GM23338 (cell line): ENCODE measurements around the gene KMT2C. TPM values are rescaled to one million over a fixed set of nuclear protein-coding genes. Genes with fewer than 3 reads are reported as not detected.

Experiments
- ATAC-seq: fragments of 200-7000 bp; cut with Tn5 transposase; 3 replicates; pipeline ENCODE4 v1.9.1; 2020
- DNase-seq: peaks from one replicate; pipeline ENCODE4 v3.0.0-alpha.2; 2015; ENCODE audit warnings: low spot score
- H2AFZ ChIP-seq: fragments of 200-600 bp; sonication (generic); 2 replicates; pipeline ENCODE4 v1.8.0; 2016; ENCODE audit warnings: antibody characterized with exemption, mild to moderate bottlenecking, moderate library complexity
- H3F3A ChIP-seq: fragments of 200-600 bp; sonication (generic); replicated peaks from 2 replicates; pipeline ENCODE4 v1.8.0; 2017; ENCODE audit warnings: antibody characterized with exemption, mixed run types, low read depth
- H3K27ac ChIP-seq: fragments of 200-600 bp; sonication (generic); 2 replicates; pipeline ENCODE4 v1.6.1; 2016; ENCODE audit warnings: low read depth
- H3K27me3 ChIP-seq: fragments of 200-600 bp; sonication (generic); 2 replicates; pipeline ENCODE4 v1.8.0; 2016; ENCODE audit warnings: mild to moderate bottlenecking, mixed run types, moderate library complexity; ENCODE audit not compliant: insufficient read depth
- H3K36me3 ChIP-seq: fragments of 200-600 bp; sonication (generic); 2 replicates; pipeline ENCODE4 v1.8.0; 2016; ENCODE audit warnings: mild to moderate bottlenecking; ENCODE audit not compliant: insufficient read depth
- H3K4me1 ChIP-seq: fragments of 200-600 bp; sonication (generic); 2 replicates; pipeline ENCODE4 v1.8.0; 2016; ENCODE audit warnings: mild to moderate bottlenecking, moderate library complexity; ENCODE audit not compliant: insufficient read depth
- H3K4me2 ChIP-seq: fragments of 200-600 bp; sonication (generic); 2 replicates; pipeline ENCODE4 v1.7.1; 2017; ENCODE audit warnings: mixed run types
- H3K4me3 ChIP-seq: fragments of 200-600 bp; sonication (generic); 2 replicates; pipeline ENCODE4 v1.6.1; 2016; ENCODE audit warnings: mixed run types
- H3K79me2 ChIP-seq: fragments of 200-600 bp; sonication (generic); replicated peaks from 2 replicates; pipeline ENCODE4 v1.8.0; 2017; ENCODE audit warnings: mild to moderate bottlenecking; ENCODE audit not compliant: insufficient read depth
- H3K9me2 ChIP-seq: fragments of 200-600 bp; sonication (generic); 2 replicates; pipeline ENCODE4 v1.8.0; 2017; ENCODE audit not compliant: insufficient read depth
- H4K20me1 ChIP-seq: fragments of 200-600 bp; sonication (generic); replicated peaks from 2 replicates; pipeline ENCODE4 v1.8.0; 2017; ENCODE audit warnings: mild to moderate bottlenecking; ENCODE audit not compliant: insufficient read depth
- H3K27ac Mint-ChIP-seq: 2 replicates; pipeline ENCODE4 v1.8.0; 2020; ENCODE audit warnings: inconsistent platforms, mild to moderate bottlenecking, moderate library complexity, mixed read lengths
- H3K27me3 Mint-ChIP-seq: 3 replicates; pipeline ENCODE4 v1.8.0; 2022; ENCODE audit warnings: low read depth, mild to moderate bottlenecking, moderate library complexity, mixed read lengths, inconsistent platforms; ENCODE audit not compliant: insufficient read depth, poor library complexity
- H3K36me3 Mint-ChIP-seq: 3 replicates; pipeline ENCODE4 v1.8.0; 2021; ENCODE audit warnings: low read depth, mild to moderate bottlenecking, inconsistent platforms, moderate library complexity, mixed read lengths
- H3K4me1 Mint-ChIP-seq: 3 replicates; pipeline ENCODE4 v1.8.0; 2020; ENCODE audit warnings: mild to moderate bottlenecking, inconsistent platforms, mixed read lengths
- H3K4me3 Mint-ChIP-seq: 3 replicates; pipeline ENCODE4 v1.8.0; 2021; ENCODE audit warnings: moderate library complexity, mild to moderate bottlenecking, inconsistent platforms, mixed read lengths
- H3K9me3 Mint-ChIP-seq: 3 replicates; pipeline ENCODE4 v1.8.0; 2020; ENCODE audit warnings: moderate library complexity, mild to moderate bottlenecking, inconsistent platforms, mixed read lengths
- CREB1 ChIP-seq: fragments of 250-450 bp; sonication (Bioruptor Pico); IDR thresholded peaks from 2 replicates; pipeline ENCODE4 v1.5.0; 2020; ENCODE audit warnings: low read depth, mild to moderate bottlenecking, moderate library complexity
- EZH2 ChIP-seq: fragments of 200-600 bp; sonication (generic); IDR thresholded peaks from one replicate; pipeline ENCODE4 v1.8.0; 2017; ENCODE audit warnings: antibody characterized with exemption, mild to moderate bottlenecking, low read depth; ENCODE audit not compliant: unreplicated experiment
- EZH2phosphoT487 ChIP-seq: fragments of 200-600 bp; sonication (generic); IDR thresholded peaks from one replicate; pipeline ENCODE4 v1.8.1; 2018; ENCODE audit warnings: antibody characterized with exemption; ENCODE audit not compliant: unreplicated experiment
- NANOG ChIP-seq: IDR thresholded peaks from 2 replicates; pipeline ENCODE4 v1.6.1; 2016; ENCODE audit warnings: antibody characterized with exemption, borderline replicate concordance
- STAT1 ChIP-seq: IDR thresholded peaks from one replicate; pipeline ENCODE4 v1.6.1; 2016; ENCODE audit warnings: antibody characterized with exemption; ENCODE audit not compliant: unreplicated experiment
- ZNF114 ChIP-seq: fragments of 250-450 bp; sonication (Bioruptor Pico); IDR thresholded peaks from 2 replicates; pipeline ENCODE4 v1.5.0; 2020; ENCODE audit warnings: mild to moderate bottlenecking, moderate library complexity
- ZNF331 ChIP-seq: fragments of 250-450 bp; sonication (Bioruptor Pico); IDR thresholded peaks from 2 replicates; pipeline ENCODE4 v1.5.0; 2020; ENCODE audit warnings: low read depth, mild to moderate bottlenecking, moderate library complexity
- polyA plus RNA-seq: library from polyadenylated mRNA; unstranded; fragments of >200 nt; fragmentation: Nextera tagmentation; extraction: Ambion mirVana; gene quantifications from 2 replicates; pipeline ENCODE4 v1.2.1, GENCODE V29; 2016
- total RNA-seq: library from RNA; depleted of rRNA; stranded (reverse); fragments of >200 nt; shearing (Covaris generic); gene quantifications from 2 replicates; pipeline ENCODE4 v1.2.3, GENCODE V29; 2014
- TF ChIP-seq, protein P1 (sequence below), 2 experiments: fragments of 200-600 bp in 1 of 2; sonication (generic) in 1 of 2; conservative IDR thresholded peaks; 2 replicates each; pipeline versions ENCODE4 v1.5.1 to v1.6.1; 2016 to 2017; ENCODE audit warnings: antibody characterized with exemption in 2 of 2, low read depth in 2 of 2, mild to moderate bottlenecking in 2 of 2, moderate library complexity in 1 of 2
- TF ChIP-seq, protein P2 (sequence below): IDR thresholded peaks from 2 replicates; pipeline ENCODE4 v1.6.1; 2016; ENCODE audit warnings: antibody characterized with exemption

The KMT2C gene
- total and polyA plus RNA-seq, 2 experiments from 2014 or later = 11.4 to 39.0 TPM

DNA sequence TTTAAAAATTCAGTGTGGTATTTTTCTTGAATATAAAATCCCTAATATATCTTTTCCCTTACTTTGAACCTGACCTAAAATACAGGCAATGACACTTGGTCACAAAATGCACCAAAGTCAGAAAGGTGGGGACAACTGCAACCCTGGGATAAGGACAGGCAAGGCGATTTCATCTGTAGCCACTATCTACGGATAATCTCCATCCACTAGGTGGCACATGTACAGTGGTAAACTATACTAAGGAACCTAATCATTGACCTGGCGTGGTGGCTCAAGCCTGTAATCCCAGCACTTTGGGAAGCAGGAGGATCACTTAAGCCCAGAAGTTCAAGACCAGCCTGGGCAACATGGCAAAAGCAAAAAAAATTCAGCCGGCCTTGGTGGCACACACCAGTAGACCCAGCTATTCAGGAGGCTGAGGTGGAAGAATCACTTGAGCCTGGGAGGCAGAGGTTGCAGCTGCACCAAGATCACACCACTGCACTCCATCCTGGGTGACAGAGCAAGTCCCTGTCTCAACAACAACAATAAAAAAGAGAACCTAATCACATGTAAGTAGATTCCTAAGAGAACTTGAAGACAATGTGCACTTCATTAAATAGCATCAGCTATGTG, 98.9 kb downstream of the KMT2C start:
- Mint-ChIP-seq H3K4me3 (no peak overlapping the region), H3K4me1 (peaks cover 6% of the 10 kb centered on the region; the same call in 2 of the 3 replicates), H3K27me3 (peaks cover 6% of the 10 kb centered on the region), H3K9me3 (no peaks in the 10 kb centered on the region), H3K36me3 (no peaks in the 10 kb centered on the region), H3K27ac (no peak overlapping the region; the same call in 1 of the 2 replicates)
- H3F3A ChIP-seq = no peaks in the 10 kb centered on the region
- H2AFZ ChIP-seq = no peak overlapping the region
- H4K20me1 ChIP-seq = peaks cover 4% of the 10 kb centered on the region; the same call in 1 of the 2 replicates
- no peak overlapping the region for H3K4me2 ChIP-seq
- H3K79me2 ChIP-seq = peaks cover 53% of the 10 kb centered on the region
- H3K9me2 ChIP-seq = no peaks in the 10 kb centered on the region
- H3K36me3 ChIP-seq = no peaks in the 10 kb centered on the region
- no peaks in the 10 kb centered on the region for H3K27me3 ChIP-seq
- H3K4me3 ChIP-seq = no peak overlapping the region
- ATAC-seq = peak; percentile 98
- no peaks in the 10 kb centered on the region for H3K4me1 ChIP-seq
- TF ChIP-seq ZNF331 (no peak), EZH2 (no peak), NANOG (no peak), CREB1 (no peak), STAT1 (no peak), ZNF114 (CRISPR knock-in tag) (no peak)
- TF ChIP-seq, protein P1, sequence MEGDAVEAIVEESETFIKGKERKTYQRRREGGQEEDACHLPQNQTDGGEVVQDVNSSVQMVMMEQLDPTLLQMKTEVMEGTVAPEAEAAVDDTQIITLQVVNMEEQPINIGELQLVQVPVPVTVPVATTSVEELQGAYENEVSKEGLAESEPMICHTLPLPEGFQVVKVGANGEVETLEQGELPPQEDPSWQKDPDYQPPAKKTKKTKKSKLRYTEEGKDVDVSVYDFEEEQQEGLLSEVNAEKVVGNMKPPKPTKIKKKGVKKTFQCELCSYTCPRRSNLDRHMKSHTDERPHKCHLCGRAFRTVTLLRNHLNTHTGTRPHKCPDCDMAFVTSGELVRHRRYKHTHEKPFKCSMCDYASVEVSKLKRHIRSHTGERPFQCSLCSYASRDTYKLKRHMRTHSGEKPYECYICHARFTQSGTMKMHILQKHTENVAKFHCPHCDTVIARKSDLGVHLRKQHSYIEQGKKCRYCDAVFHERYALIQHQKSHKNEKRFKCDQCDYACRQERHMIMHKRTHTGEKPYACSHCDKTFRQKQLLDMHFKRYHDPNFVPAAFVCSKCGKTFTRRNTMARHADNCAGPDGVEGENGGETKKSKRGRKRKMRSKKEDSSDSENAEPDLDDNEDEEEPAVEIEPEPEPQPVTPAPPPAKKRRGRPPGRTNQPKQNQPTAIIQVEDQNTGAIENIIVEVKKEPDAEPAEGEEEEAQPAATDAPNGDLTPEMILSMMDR (conservative IDR thresholded peaks at IDR 0.05; ENCODE audit: low read depth in 2 of 2) = peak; percentile 69 to 81
- TF ChIP-seq, protein P2, sequence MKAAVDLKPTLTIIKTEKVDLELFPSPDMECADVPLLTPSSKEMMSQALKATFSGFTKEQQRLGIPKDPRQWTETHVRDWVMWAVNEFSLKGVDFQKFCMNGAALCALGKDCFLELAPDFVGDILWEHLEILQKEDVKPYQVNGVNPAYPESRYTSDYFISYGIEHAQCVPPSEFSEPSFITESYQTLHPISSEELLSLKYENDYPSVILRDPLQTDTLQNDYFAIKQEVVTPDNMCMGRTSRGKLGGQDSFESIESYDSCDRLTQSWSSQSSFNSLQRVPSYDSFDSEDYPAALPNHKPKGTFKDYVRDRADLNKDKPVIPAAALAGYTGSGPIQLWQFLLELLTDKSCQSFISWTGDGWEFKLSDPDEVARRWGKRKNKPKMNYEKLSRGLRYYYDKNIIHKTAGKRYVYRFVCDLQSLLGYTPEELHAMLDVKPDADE = no peak
- DNase-seq = peak; percentile 73
- H3K27ac ChIP-seq = no peak overlapping the region

DNA sequence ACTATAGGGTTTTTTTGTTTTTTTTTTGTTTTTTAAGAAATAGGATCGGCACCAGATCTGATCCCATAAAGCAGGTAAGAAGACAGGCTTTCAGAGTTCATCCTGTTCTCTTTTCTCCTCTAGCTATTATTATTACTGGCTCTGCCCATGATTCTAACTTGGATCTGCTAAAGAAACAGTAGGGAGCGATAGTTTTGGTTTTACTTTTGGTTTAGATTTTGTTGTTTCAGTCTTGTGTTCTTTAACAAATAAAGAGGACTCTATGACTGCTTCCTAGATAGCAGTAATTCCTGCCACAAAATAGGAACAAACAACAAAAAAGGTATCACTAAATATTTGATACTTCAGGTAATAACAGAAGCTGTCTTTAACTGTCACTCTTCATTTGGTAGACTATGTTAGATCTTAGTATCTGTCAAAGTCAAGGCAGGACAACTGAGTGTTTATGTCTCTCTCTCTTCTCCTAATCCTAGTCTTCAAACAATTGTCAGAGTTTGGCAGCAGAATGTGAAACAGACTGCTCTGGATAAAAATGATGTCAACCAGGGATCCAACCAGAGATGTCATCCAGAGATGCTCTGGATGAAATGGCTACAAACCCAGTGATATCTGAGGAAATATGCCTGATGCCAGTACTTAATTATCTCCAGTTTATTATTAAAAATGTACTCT, 99.8 kb downstream of the KMT2C start:
- Histone ChIP-seq H3K27me3 (no peaks in the 10 kb centered on the region), H3K79me2 (peaks cover 53% of the 10 kb centered on the region), H3F3A (no peaks in the 10 kb centered on the region), H3K4me2 (no peak overlapping the region), H3K4me3 (no peak overlapping the region), H4K20me1 (peaks cover 4% of the 10 kb centered on the region; the same call in 1 of the 2 replicates), H3K27ac (no peak overlapping the region), H2AFZ (no peak overlapping the region), H3K36me3 (no peaks in the 10 kb centered on the region), H3K4me1 (no peaks in the 10 kb centered on the region), H3K9me2 (no peaks in the 10 kb centered on the region)
- ATAC-seq (no peak), DNase-seq (no peak)
- no peak overlapping the region for H3K4me3 Mint-ChIP-seq
- no peaks in the 10 kb centered on the region for H3K36me3 Mint-ChIP-seq
- H3K9me3 Mint-ChIP-seq = no peaks in the 10 kb centered on the region
- H3K27me3 Mint-ChIP-seq = peaks cover 7% of the 10 kb centered on the region
- H3K27ac Mint-ChIP-seq = no peak overlapping the region
- H3K4me1 Mint-ChIP-seq = peaks cover 6% of the 10 kb centered on the region; the same call in 2 of the 3 replicates
- TF ChIP-seq, protein P1 (conservative IDR thresholded peaks at IDR 0.05; ENCODE audit: low read depth in 2 of 2) = no peak
- no peak for TF ChIP-seq EZH2phosphoT487
